ENCODE data around the gene DPEP2.

DPEP2 gene

DNA sequence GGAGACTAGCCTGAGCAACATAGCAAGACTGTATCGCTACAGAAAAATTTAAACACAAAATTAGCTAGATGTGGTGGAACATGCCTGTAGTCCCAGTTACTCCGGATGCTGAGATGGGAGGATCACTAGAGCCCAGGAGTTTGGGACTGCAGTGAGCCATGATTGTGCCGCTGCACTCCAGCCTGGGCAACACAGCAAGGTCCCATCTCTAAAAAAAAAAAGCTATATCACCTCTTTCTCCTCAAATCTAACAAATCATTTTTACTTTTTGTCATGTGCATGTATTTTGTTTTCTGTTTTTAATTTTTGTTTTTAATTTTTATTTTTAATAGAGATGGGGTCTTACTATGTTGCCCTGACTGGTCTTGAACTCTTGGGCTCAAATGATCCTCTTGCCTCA lies 29.7 kb upstream of the DPEP2 start:
- no peak overlapping the region for H2AFZ ChIP-seq (ENCODE audit: low read length)
- peaks cover 49% of the 10 kb centered on the region for H3K36me3 ChIP-seq (ENCODE audit: insufficient read depth, low read length)
- no peaks in the 10 kb centered on the region for H3K9me2 ChIP-seq (ENCODE audit: low read depth, low read length)
- no peaks in the 10 kb centered on the region for H3K27me3 ChIP-seq (ENCODE audit: insufficient read depth, low read length)
- H3K4me3 ChIP-seq (ENCODE audit: low read depth, low read length, poor library complexity, severe bottlenecking) = no peak overlapping the region
- H3K4me2 ChIP-seq (ENCODE audit: low read length) = no peak overlapping the region
- H3F3A ChIP-seq (ENCODE audit: insufficient read depth, low read length) = no peaks in the 10 kb centered on the region
- no peak overlapping the region for H3K9ac ChIP-seq (ENCODE audit: low read length)
- H3K79me2 ChIP-seq (ENCODE audit: insufficient read depth, low read length) = peaks cover 6% of the 10 kb centered on the region; the same call in 1 of the 2 replicates
- TF ChIP-seq CTCF (IDR thresholded peaks at IDR 0.05; ENCODE audit: low read length) = no peak
- peaks cover 8% of the 10 kb centered on the region for H3K4me1 ChIP-seq (ENCODE audit: insufficient read depth, low read length, severe bottlenecking)
- no peaks in the 10 kb centered on the region for H4K20me1 ChIP-seq (ENCODE audit: insufficient read depth, low read length)
- H3K9me3 ChIP-seq (ENCODE audit: low read length) = no peaks in the 10 kb centered on the region
- H3K27ac ChIP-seq (ENCODE audit: low read depth, low read length, poor library complexity, severe bottlenecking) = no peak overlapping the region

GRCh38 chr16:68022728-68023537 lies 23.6 kb upstream of the DPEP2 start, which contains the start of the genes DDX28 and DUS2:
Gene DDX28, minus strand, starts transcription at chr16:68023232. Its CDS starts 30 bp downstream, at chr16:68023202.
Gene DUS2, plus strand, starts transcription at chr16:68023284. Its CDS starts 14,740 bp downstream, at chr16:68038024.
- H3K9me2 ChIP-seq (ENCODE audit: low read depth, low read length) = no peaks in the 10 kb centered on the region
- H3K9me3 ChIP-seq (ENCODE audit: low read length) = no peaks in the 10 kb centered on the region
- peaks cover 41% of the 10 kb centered on the region for H3K36me3 ChIP-seq (ENCODE audit: insufficient read depth, low read length)
- no peak within 1 kb of the TSS for H2AFZ ChIP-seq (ENCODE audit: low read length)
- TF ChIP-seq CTCF (IDR thresholded peaks at IDR 0.05; ENCODE audit: low read length) (no peak), EZH2 (IDR thresholded peaks at IDR 0.05; ENCODE audit: borderline replicate concordance, low read length) (no peak)
- peaks cover 13% of the 10 kb centered on the region for H3K79me2 ChIP-seq (ENCODE audit: insufficient read depth, low read length)
- H4K20me1 ChIP-seq (ENCODE audit: insufficient read depth, low read length) = no peaks in the 10 kb centered on the region
- peak within 1 kb of the TSS; percentile 89 for H3K4me3 ChIP-seq (ENCODE audit: low read depth, low read length, poor library complexity, severe bottlenecking)
- H3K9ac ChIP-seq (ENCODE audit: low read length) = peak within 1 kb of the TSS; percentile 94
- peak within 1 kb of the TSS; percentile 82 for H3K4me2 ChIP-seq (ENCODE audit: low read length)
- no peaks in the 10 kb centered on the region for H3K27me3 ChIP-seq (ENCODE audit: insufficient read depth, low read length)
- peak within 1 kb of the TSS; percentile 44 for H3K27ac ChIP-seq (ENCODE audit: low read depth, low read length, poor library complexity, severe bottlenecking)
- H3K4me1 ChIP-seq (ENCODE audit: insufficient read depth, low read length, severe bottlenecking) = peaks cover 24% of the 10 kb centered on the region
- no peaks in the 10 kb centered on the region for H3F3A ChIP-seq (ENCODE audit: insufficient read depth, low read length)

DNA sequence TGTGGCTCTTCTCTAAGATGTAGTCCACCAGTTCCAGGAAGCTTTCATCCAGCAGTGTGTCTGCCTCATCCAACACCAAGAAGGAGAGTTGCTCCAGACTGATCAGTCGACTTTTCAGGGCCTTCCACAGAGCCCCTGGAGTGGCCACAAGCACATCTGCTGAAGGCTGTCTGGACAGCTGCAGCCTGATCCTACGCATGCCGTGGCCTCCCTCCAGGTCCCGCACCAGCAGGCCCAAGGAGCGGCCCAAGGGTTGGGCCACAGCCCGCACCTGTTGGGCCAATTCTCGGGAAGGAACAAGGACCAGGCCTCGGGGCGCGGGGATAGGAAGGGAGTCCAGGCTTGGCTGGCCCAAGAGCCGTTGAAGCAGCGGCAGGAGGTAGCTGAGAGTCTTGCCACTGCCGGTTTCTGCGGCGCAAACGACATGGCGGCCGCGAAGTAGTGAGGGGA lies 23.0 kb upstream of the DPEP2 start:
- H3K79me2 ChIP-seq (ENCODE audit: insufficient read depth, low read length) = peaks cover 13% of the 10 kb centered on the region
- no peaks in the 10 kb centered on the region for H3K9me3 ChIP-seq (ENCODE audit: low read length)
- peaks cover 35% of the 10 kb centered on the region for H3K36me3 ChIP-seq (ENCODE audit: insufficient read depth, low read length)
- no peaks in the 10 kb centered on the region for H3K9me2 ChIP-seq (ENCODE audit: low read depth, low read length)
- H3K4me3 ChIP-seq (ENCODE audit: low read depth, low read length, poor library complexity, severe bottlenecking) = peak overlapping the region; percentile 89
- TF ChIP-seq CTCF (IDR thresholded peaks at IDR 0.05; ENCODE audit: low read length) (no peak), EZH2 (IDR thresholded peaks at IDR 0.05; ENCODE audit: borderline replicate concordance, low read length) (no peak)
- peak overlapping the region; percentile 94 for H3K9ac ChIP-seq (ENCODE audit: low read length)
- no peaks in the 10 kb centered on the region for H3F3A ChIP-seq (ENCODE audit: insufficient read depth, low read length)
- H2AFZ ChIP-seq (ENCODE audit: low read length) = no peak overlapping the region
- no peaks in the 10 kb centered on the region for H3K27me3 ChIP-seq (ENCODE audit: insufficient read depth, low read length)
- H3K4me2 ChIP-seq (ENCODE audit: low read length) = peak overlapping the region; percentile 82
- no peaks in the 10 kb centered on the region for H4K20me1 ChIP-seq (ENCODE audit: insufficient read depth, low read length)
- H3K27ac ChIP-seq (ENCODE audit: low read depth, low read length, poor library complexity, severe bottlenecking) = no peak overlapping the region
- H3K4me1 ChIP-seq (ENCODE audit: insufficient read depth, low read length, severe bottlenecking) = peaks cover 24% of the 10 kb centered on the region
